Muscle of leg (tissue), 11 donors: ENCODE measurements around the gene HBG2. TPM values are rescaled to one million over a fixed set of nuclear protein-coding genes. Genes with fewer than 3 reads are reported as not detected.

Source experiments
- DNase-seq: peaks from one replicate; pipeline ENCODE4 v3.0.0; 2013
- H3K27ac ChIP-seq: one replicate; pipeline ENCODE4 v1.5.1; 2013; ENCODE audit warnings: mild to moderate bottlenecking, low read length, control low read depth
- H3K27me3 ChIP-seq: one replicate; pipeline ENCODE4 v1.6.1; 2013; ENCODE audit warnings: low read length; ENCODE audit not compliant: control insufficient read depth, insufficient read depth
- H3K36me3 ChIP-seq: one replicate; pipeline ENCODE4 v1.6.1; 2013; ENCODE audit warnings: low read length; ENCODE audit not compliant: control insufficient read depth, insufficient read depth
- H3K4me1 ChIP-seq: one replicate; pipeline ENCODE4 v1.6.1; 2013; ENCODE audit warnings: low read length; ENCODE audit not compliant: control insufficient read depth, insufficient read depth
- H3K4me3 ChIP-seq: one replicate; pipeline ENCODE4 v1.5.1; 2013; ENCODE audit warnings: low read length, control low read depth
- H3K9me3 ChIP-seq: replicated peaks from 2 replicates; pipeline ENCODE4 v1.6.1; 2013; ENCODE audit warnings: low read depth, low read length; ENCODE audit not compliant: control insufficient read depth
- WGBS: methylation state at CpG from one replicate; pipeline ENCODE4 v1.1.5; 2013; ENCODE audit warnings: missing lambda C conversion rate; ENCODE audit not compliant: insufficient coverage; 5-methylcytosine and 5-hydroxymethylcytosine counted together
- polyA plus RNA-seq, 8 donors: library from polyadenylated mRNA; unstranded; fragments of 120-200 nt; gene quantifications; one replicate each; pipeline versions ENCODE4 v1.2.1 to v1.2.3, GENCODE V29; 2013; ENCODE audit warnings: inconsistent platforms in 1 of 8, low replicate concordance in 1 of 8; ENCODE audit not compliant: insufficient read length in 8 of 8, insufficient read depth in 1 of 8
- total RNA-seq: library from RNA; stranded (reverse); fragments of 120-200 nt; gene quantifications from one replicate; pipeline ENCODE4 v1.2.4, GENCODE V29; 2013

Gene HBG2
- total and polyA plus RNA-seq, 9 donors: 2,843 to 13,943 (median 7,757) TPM

- WGBS: no CpG with 5 or more reads among the region's 1 CpG
Measured at GRCh38 chr11:5283882-5284281, 29.3 kb upstream of the HBG2 start.

GRCh38 chr11:5283086-5283485 is 28.5 kb upstream of the HBG2 start:
- no peak for DNase-seq
- no peaks in the 10 kb centered on the region for H3K4me1 ChIP-seq
- H3K4me3 ChIP-seq: no peak overlapping the region
- H3K36me3 ChIP-seq: no peaks in the 10 kb centered on the region
- no peaks in the 10 kb centered on the region for H3K9me3 ChIP-seq
- WGBS: no CpG with 5 or more reads among the region's 3 CpGs
- no peaks in the 10 kb centered on the region for H3K27me3 ChIP-seq
- no peak overlapping the region for H3K27ac ChIP-seq

More at GRCh38 chr11:5283882-5284281, 29.3 kb upstream of the HBG2 start:
- H3K27ac ChIP-seq: no peak overlapping the region
- no peaks in the 10 kb centered on the region for H3K4me1 ChIP-seq
- H3K36me3 ChIP-seq: no peaks in the 10 kb centered on the region
- no peak for DNase-seq
- no peak overlapping the region for H3K4me3 ChIP-seq
- no peaks in the 10 kb centered on the region for H3K27me3 ChIP-seq
- no peaks in the 10 kb centered on the region for H3K9me3 ChIP-seq

DNA sequence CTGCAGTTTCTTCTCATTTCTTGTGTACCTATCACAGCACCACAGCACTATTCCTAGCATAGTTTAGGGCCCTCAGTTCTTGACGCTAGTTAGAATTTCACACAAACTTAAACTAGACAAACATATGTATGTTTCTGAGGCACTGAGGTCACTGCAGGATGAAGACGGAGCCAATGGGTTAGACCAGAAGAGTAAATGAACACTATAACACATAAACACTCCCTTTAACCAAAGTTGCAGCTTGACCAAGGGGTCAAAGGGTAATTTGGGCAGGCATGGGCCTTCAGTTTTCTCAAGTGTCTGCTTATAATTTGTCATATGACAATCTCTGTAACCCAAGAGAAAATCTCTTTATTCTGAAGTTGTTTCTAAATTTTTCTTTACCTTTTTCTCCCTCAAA is 28.0 kb upstream of the HBG2 start:
- DNase-seq: no peak
- no peak overlapping the region for H3K4me3 ChIP-seq
- H3K4me1 ChIP-seq: no peaks in the 10 kb centered on the region
- H3K36me3 ChIP-seq: no peaks in the 10 kb centered on the region
- no peaks in the 10 kb centered on the region for H3K27me3 ChIP-seq
- no peaks in the 10 kb centered on the region for H3K9me3 ChIP-seq
- WGBS: no CpG with 5 or more reads among the region's 2 CpGs
- H3K27ac ChIP-seq: no peak overlapping the region

GRCh38 chr11:5281596-5281995 is 27.0 kb upstream of the HBG2 start:
- no peaks in the 10 kb centered on the region for H3K4me1 ChIP-seq
- H3K36me3 ChIP-seq: no peaks in the 10 kb centered on the region
- H3K4me3 ChIP-seq: no peak overlapping the region
- no peak overlapping the region for H3K27ac ChIP-seq
- no peak for DNase-seq
- no peaks in the 10 kb centered on the region for H3K9me3 ChIP-seq
- H3K27me3 ChIP-seq: no peaks in the 10 kb centered on the region

GRCh38 chr11:5280582-5281102 is 26.1 kb upstream of the HBG2 start:
- Histone ChIP-seq H3K4me3 (no peak overlapping the region), H3K27me3 (no peaks in the 10 kb centered on the region), H3K36me3 (no peaks in the 10 kb centered on the region), H3K27ac (no peak overlapping the region), H3K4me1 (no peaks in the 10 kb centered on the region), H3K9me3 (no peaks in the 10 kb centered on the region)
- WGBS: 61% methylated on average over 2 of the region's 3 CpGs
- DNase-seq: peak; percentile 47

DNA sequence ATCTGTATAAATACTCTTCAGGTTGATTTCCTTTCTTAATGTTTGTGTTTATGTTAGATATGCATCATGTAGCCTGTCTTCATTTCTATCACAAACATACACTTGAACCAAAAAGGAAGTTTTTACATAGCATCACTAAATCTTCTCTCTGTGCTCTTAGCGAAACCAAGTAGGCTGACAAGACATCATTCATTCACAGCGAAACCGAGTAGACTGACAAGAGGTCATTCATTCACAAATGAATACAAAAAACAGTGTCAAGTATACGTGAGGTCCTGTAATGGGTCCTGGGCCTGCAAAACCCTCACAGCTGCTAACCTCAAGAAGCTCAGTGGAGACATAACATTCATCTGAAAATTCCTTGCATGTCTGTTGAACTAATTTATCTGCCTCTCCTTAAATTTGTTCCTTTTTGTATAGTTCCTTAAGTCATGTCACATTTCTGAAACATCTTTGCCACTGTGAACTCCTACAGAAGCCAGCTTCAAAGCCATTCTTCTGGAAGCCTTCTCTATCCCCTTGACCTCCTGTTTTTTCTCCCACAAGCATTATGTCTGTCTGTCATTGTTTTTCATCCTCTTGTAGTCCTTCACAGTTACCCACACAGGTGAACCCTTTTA is 25.0 kb upstream of the HBG2 start:
- DNase-seq: no peak
- Histone ChIP-seq H3K27me3 (no peaks in the 10 kb centered on the region), H3K4me1 (no peaks in the 10 kb centered on the region), H3K4me3 (no peak overlapping the region), H3K27ac (no peak overlapping the region), H3K36me3 (no peaks in the 10 kb centered on the region), H3K9me3 (no peaks in the 10 kb centered on the region)
- WGBS: 71% methylated on average over 2 of the region's 4 CpGs

DNA sequence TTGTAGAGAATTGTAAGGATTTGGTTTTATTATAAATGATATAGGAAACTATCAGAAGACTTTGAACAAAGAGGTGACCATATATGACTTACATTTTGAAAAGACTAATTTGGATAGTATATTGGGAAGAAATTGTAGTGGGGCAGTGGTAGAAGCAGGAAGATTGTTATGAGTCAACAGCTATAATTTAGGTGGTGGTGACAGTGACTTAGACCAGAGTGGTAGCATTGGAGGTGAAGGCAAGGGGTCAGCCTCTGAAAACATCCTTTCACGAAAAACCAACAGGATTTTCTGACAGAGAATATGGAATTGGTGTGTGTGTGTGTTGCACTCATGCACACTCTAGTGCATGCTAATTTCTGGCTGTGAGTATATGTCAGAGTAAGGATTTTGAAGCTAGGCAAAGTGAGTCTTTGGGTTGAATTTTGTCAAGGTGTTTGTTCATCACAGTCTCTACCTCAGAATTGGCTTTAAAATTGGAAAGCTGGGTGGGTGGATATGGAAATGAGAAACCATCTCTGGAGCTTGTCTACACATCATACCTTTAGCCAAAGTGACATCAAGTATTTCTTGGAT is 23.3 kb upstream of the HBG2 start:
- H3K27me3 ChIP-seq: no peaks in the 10 kb centered on the region
- no peaks in the 10 kb centered on the region for H3K9me3 ChIP-seq
- no peaks in the 10 kb centered on the region for H3K36me3 ChIP-seq
- no peak for DNase-seq
- H3K27ac ChIP-seq: no peak overlapping the region
- no peak overlapping the region for H3K4me3 ChIP-seq
- WGBS: 88% methylated on average over 1 of the region's 1 CpG
- no peaks in the 10 kb centered on the region for H3K4me1 ChIP-seq

GRCh38 chr11:5276697-5277096 is 22.1 kb upstream of the HBG2 start:
- no peak for DNase-seq
- no peaks in the 10 kb centered on the region for H3K36me3 ChIP-seq
- no peaks in the 10 kb centered on the region for H3K4me1 ChIP-seq
- no peaks in the 10 kb centered on the region for H3K9me3 ChIP-seq
- H3K27me3 ChIP-seq: no peaks in the 10 kb centered on the region
- H3K4me3 ChIP-seq: no peak overlapping the region
- no peak overlapping the region for H3K27ac ChIP-seq
- WGBS: 50% methylated on average over 1 of the region's 2 CpGs

- Histone ChIP-seq H3K27ac (no peak overlapping the region), H3K4me3 (no peak overlapping the region), H3K27me3 (no peaks in the 10 kb centered on the region), H3K36me3 (no peaks in the 10 kb centered on the region), H3K4me1 (no peaks in the 10 kb centered on the region), H3K9me3 (no peaks in the 10 kb centered on the region)
- DNase-seq: no peak
- 87% methylated on average over 3 of the region's 6 CpGs for WGBS
Measured at GRCh38 chr11:5275369-5276110, 21.0 kb upstream of the HBG2 start.

DNA sequence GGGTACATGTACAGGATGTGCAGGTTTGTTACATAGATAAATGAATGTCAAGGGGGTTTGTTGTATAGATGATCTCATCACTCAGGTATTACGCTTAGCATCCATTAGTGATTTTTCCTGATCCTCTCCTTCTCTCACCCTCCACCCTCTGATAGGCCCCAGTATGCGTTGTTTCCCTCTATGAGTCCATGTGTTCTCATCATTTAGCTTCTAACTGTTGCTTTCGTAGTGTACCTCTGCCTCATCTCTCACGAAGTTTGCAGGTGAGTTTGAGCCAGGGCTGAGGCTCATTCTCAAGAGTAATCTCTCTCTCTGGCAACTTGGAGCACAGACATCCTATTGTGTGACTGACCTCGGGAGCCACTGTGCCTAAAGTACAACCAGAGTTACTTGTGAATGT is 19.8 kb upstream of the HBG2 start:
- Histone ChIP-seq H3K27ac (no peak overlapping the region), H3K36me3 (no peaks in the 10 kb centered on the region), H3K27me3 (no peaks in the 10 kb centered on the region), H3K9me3 (no peaks in the 10 kb centered on the region), H3K4me3 (no peak overlapping the region), H3K4me1 (no peaks in the 10 kb centered on the region)
- no peak for DNase-seq
- 48% methylated on average over 3 of the region's 5 CpGs for WGBS
